ENCODE results near the gene THBS2.
"Not testable (repeated sequence)": the region's sequence is repeated elsewhere in the genome, so short reads cannot be mapped to it uniquely, and the experiment has no call there.

Gene THBS2

GRCh38 chr6:169287675-169288074 lies 34.0 kb upstream of the THBS2 start:
- ATAC-seq (replicated peaks) (no peak), DNase-seq (no peak)
- peaks cover 0 to 8% of the 10 kb centered on the region in 2 donors for H3K27me3 Mint-ChIP-seq
- no peaks in the 10 kb centered on the region for H3K36me3 Mint-ChIP-seq
- H3K4me1 Mint-ChIP-seq, result no peaks in the 10 kb centered on the region
- no peak overlapping the region for H3K27ac Mint-ChIP-seq
- H3K4me3 Mint-ChIP-seq, result no peak overlapping the region
- H3K9me3 Mint-ChIP-seq, result no peaks in the 10 kb centered on the region

GRCh38 chr6:169286961-169287360 lies 33.3 kb upstream of the THBS2 start:
- H3K36me3 Mint-ChIP-seq, result no peaks in the 10 kb centered on the region
- no peaks in the 10 kb centered on the region for H3K9me3 Mint-ChIP-seq
- H3K4me3 Mint-ChIP-seq, result no peak overlapping the region
- ATAC-seq (replicated peaks) (no peak), DNase-seq (no peak)
- H3K27me3 Mint-ChIP-seq, result peaks cover 0 to 11% of the 10 kb centered on the region in 2 donors
- no peaks in the 10 kb centered on the region for H3K4me1 Mint-ChIP-seq
- H3K27ac Mint-ChIP-seq, result no peak overlapping the region

- DNase-seq (no peak), ATAC-seq (replicated peaks) (no peak)
- Mint-ChIP-seq H3K4me1 (no peaks in the 10 kb centered on the region), H3K36me3 (no peaks in the 10 kb centered on the region), H3K9me3 (no peaks in the 10 kb centered on the region), H3K4me3 (no peak overlapping the region), H3K27ac (no peak overlapping the region), H3K27me3 (peaks cover 0 to 9% of the 10 kb centered on the region in 2 donors)
Measured at GRCh38 chr6:169285165-169285564, 31.5 kb upstream of the THBS2 start.

GRCh38 chr6:169283924-169284323 lies 30.3 kb upstream of the THBS2 start:
- Mint-ChIP-seq H3K36me3 (no peaks in the 10 kb centered on the region), H3K27ac (no peak overlapping the region), H3K27me3 (peaks cover 0 to 9% of the 10 kb centered on the region in 2 donors), H3K4me1 (no peaks in the 10 kb centered on the region), H3K4me3 (no peak overlapping the region), H3K9me3 (no peaks in the 10 kb centered on the region)
- DNase-seq (no peak), ATAC-seq (replicated peaks) (no peak)

- no peak overlapping the region for H3K27ac Mint-ChIP-seq
- H3K27me3 Mint-ChIP-seq, result peaks cover 0 to 6% of the 10 kb centered on the region in 2 donors
- H3K4me1 Mint-ChIP-seq, result no peaks in the 10 kb centered on the region
- no peaks in the 10 kb centered on the region for H3K36me3 Mint-ChIP-seq
- DNase-seq (no peak), ATAC-seq (replicated peaks) (no peak)
- no peak overlapping the region for H3K4me3 Mint-ChIP-seq
- no peaks in the 10 kb centered on the region for H3K9me3 Mint-ChIP-seq
Measured at GRCh38 chr6:169282043-169282442, 28.4 kb upstream of the THBS2 start.

GRCh38 chr6:169277619-169278018 lies 24.0 kb upstream of the THBS2 start:
- Mint-ChIP-seq H3K9me3 (no peaks in the 10 kb centered on the region), H3K36me3 (no peaks in the 10 kb centered on the region), H3K27me3 (peaks cover 0 to 6% of the 10 kb centered on the region in 2 donors), H3K27ac (no peak overlapping the region), H3K4me1 (no peaks in the 10 kb centered on the region), H3K4me3 (no peak overlapping the region)
- no peak for DNase-seq
- ATAC-seq (replicated peaks), result no peak

GRCh38 chr6:169274781-169275180 lies 21.1 kb upstream of the THBS2 start:
- H3K4me1 Mint-ChIP-seq, result no peaks in the 10 kb centered on the region
- no peaks in the 10 kb centered on the region for H3K36me3 Mint-ChIP-seq
- no peaks in the 10 kb centered on the region for H3K9me3 Mint-ChIP-seq

GRCh38 chr6:169273511-169273910 lies 19.9 kb upstream of the THBS2 start:
- H3K36me3 Mint-ChIP-seq, result no peaks in the 10 kb centered on the region
- peaks cover 5% of the 10 kb centered on the region in 2 donors for H3K27me3 Mint-ChIP-seq
- H3K4me3 Mint-ChIP-seq, result no peak overlapping the region
- DNase-seq (no peak), ATAC-seq (replicated peaks) (no peak)
- H3K27ac Mint-ChIP-seq, result no peak overlapping the region
- H3K9me3 Mint-ChIP-seq, result no peaks in the 10 kb centered on the region
- no peaks in the 10 kb centered on the region for H3K4me1 Mint-ChIP-seq

More at GRCh38 chr6:169274781-169275180, 21.1 kb upstream of the THBS2 start:
- H3K27ac Mint-ChIP-seq, result no peak overlapping the region
- peaks cover 5% of the 10 kb centered on the region in 2 donors for H3K27me3 Mint-ChIP-seq
- ATAC-seq (replicated peaks) (no peak), DNase-seq (no peak)
- H3K4me3 Mint-ChIP-seq, result no peak overlapping the region

GRCh38 chr6:169271877-169272216 lies 18.2 kb upstream of the THBS2 start:
- H3K36me3 Mint-ChIP-seq, result no peaks in the 10 kb centered on the region
- no peak for DNase-seq
- ATAC-seq (replicated peaks), result no peak
- no peak overlapping the region for H3K27ac Mint-ChIP-seq
- no peaks in the 10 kb centered on the region for H3K4me1 Mint-ChIP-seq
- H3K4me3 Mint-ChIP-seq, result no peak overlapping the region
- H3K9me3 Mint-ChIP-seq, result no peaks in the 10 kb centered on the region
- H3K27me3 Mint-ChIP-seq, result peaks cover 5% of the 10 kb centered on the region in 2 donors

- no peaks in the 10 kb centered on the region for H3K4me1 Mint-ChIP-seq
- no peaks in the 10 kb centered on the region for H3K9me3 Mint-ChIP-seq
- peaks cover 5% of the 10 kb centered on the region in 2 donors for H3K27me3 Mint-ChIP-seq
- DNase-seq, result no peak
- no peak for ATAC-seq (replicated peaks)
- H3K4me3 Mint-ChIP-seq, result no peak overlapping the region
- H3K36me3 Mint-ChIP-seq, result no peaks in the 10 kb centered on the region
- H3K27ac Mint-ChIP-seq, result no peak overlapping the region
Measured at GRCh38 chr6:169271158-169271876, 17.7 kb upstream of the THBS2 start.

- not testable (repeated sequence) for H3K9me3 Mint-ChIP-seq; H3K4me3 Mint-ChIP-seq; ATAC-seq (replicated peaks); H3K4me1 Mint-ChIP-seq; H3K27me3 Mint-ChIP-seq; DNase-seq; H3K36me3 Mint-ChIP-seq; H3K27ac Mint-ChIP-seq
Measured at GRCh38 chr6:169270077-169270380, 16.4 kb upstream of the THBS2 start.

GRCh38 chr6:169269180-169270076 lies 15.8 kb upstream of the THBS2 start:
- DNase-seq (no peak), ATAC-seq (replicated peaks) (no peak)
- H3K27me3 Mint-ChIP-seq, result peaks cover 5 to 8% of the 10 kb centered on the region in 2 donors
- H3K9me3 Mint-ChIP-seq, result no peaks in the 10 kb centered on the region
- H3K36me3 Mint-ChIP-seq, result no peaks in the 10 kb centered on the region
- no peak overlapping the region for H3K27ac Mint-ChIP-seq
- H3K4me3 Mint-ChIP-seq, result no peak overlapping the region
- H3K4me1 Mint-ChIP-seq, result no peaks in the 10 kb centered on the region

GRCh38 chr6:169268276-169268675 lies 14.6 kb upstream of the THBS2 start:
- Mint-ChIP-seq H3K36me3 (no peaks in the 10 kb centered on the region), H3K27me3 (peaks cover 12 to 14% of the 10 kb centered on the region in 2 donors), H3K27ac (no peak overlapping the region), H3K4me3 (no peak overlapping the region), H3K9me3 (no peaks in the 10 kb centered on the region), H3K4me1 (no peaks in the 10 kb centered on the region)
- ATAC-seq (replicated peaks), result no peak
- no peak for DNase-seq

- H3K4me3 Mint-ChIP-seq, result no peak overlapping the region
- no peaks in the 10 kb centered on the region for H3K36me3 Mint-ChIP-seq
- ATAC-seq (replicated peaks), result no peak
- no peaks in the 10 kb centered on the region for H3K9me3 Mint-ChIP-seq
- no peak overlapping the region for H3K27ac Mint-ChIP-seq
- peaks cover 14% of the 10 kb centered on the region in 2 donors for H3K27me3 Mint-ChIP-seq
- no peaks in the 10 kb centered on the region for H3K4me1 Mint-ChIP-seq
- DNase-seq, result no peak
Measured at GRCh38 chr6:169266746-169267591, 13.3 kb upstream of the THBS2 start.

Measured in stimulated activated naive B cell treated with anti-CD40 and anti-IgM and Interleukin-4, amounts not matched to agents 10 μg/mL and 1 μg/mL and 100 μg/mL, for 72 hours (primary cell).